ENCODE data around the gene ELAPOR1. TPM values are rescaled to one million over a fixed set of nuclear protein-coding genes. Genes with fewer than 3 reads are reported as not detected.

ELAPOR1 gene
- total RNA-seq, 6 donors from 2014 or later, result 14.7 to 49.3 (median 24.4) TPM

GRCh38 chr1:109084563-109085517, 29.1 kb upstream of the ELAPOR1 start:
- no peaks in the 10 kb centered on the region for H3K9me3 ChIP-seq
- H3K4me1 ChIP-seq, result peaks cover 0 to 7% (median 3%) of the 10 kb centered on the region in 4 donors
- no peaks in the 10 kb centered on the region for H3K27me3 ChIP-seq
- ATAC-seq (ENCODE audit: low FRiP score in 2 of 2) (no peak), DNase-seq (no peak)
- H3K4me3 ChIP-seq, result no peak overlapping the region
- no peak for TF ChIP-seq POLR2A (IDR thresholded peaks at IDR 0.05)
- no peak for TF ChIP-seq CTCF (IDR thresholded peaks at IDR 0.05)
- TF ChIP-seq POLR2AphosphoS5 (IDR thresholded peaks at IDR 0.05), result no peak
- TF ChIP-seq EP300 (IDR thresholded peaks at IDR 0.05), result no peak
- WGBS, 2 donors, result 84 to 85% methylated on average over 13 of the region's 13 CpGs
- H3K27ac ChIP-seq, result no peak overlapping the region
- H3K36me3 ChIP-seq, result no peaks in the 10 kb centered on the region

DNA sequence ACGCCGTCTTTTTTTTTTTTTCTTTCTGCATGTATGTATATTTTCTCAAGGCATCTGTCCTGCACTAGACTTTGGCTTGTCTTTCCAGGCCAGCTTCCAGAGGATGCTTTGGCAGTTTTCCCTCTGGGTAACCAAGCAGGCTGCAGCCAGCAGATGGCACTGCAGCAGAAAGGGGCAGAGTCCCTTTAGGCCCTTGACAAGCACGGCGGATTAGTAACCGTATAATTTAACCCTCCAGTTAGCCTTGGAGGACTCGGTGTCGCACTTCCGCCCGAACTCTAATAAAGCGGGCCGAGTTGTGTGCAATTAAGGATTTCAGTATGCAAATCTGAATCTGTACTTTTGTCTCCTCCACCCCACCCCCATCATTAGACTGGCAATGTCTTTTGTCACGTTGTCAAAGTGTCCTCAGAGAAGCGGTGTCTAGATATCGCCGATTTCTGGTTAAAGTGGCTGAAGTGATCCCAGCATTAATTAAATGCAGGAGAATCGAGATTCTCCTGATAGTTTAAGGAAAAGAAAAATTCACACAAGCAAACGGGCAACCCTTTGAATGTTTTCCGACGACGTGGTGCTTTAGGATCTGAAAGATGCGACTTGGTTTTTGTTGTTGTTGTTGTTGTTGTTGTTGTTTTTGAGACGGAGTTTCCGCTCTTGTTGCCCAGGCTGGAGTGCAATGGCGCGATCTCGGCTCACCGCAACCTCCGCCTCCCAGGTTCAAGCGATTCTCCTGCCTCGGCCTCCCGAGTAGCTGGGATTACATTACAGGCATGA, 24.5 kb upstream of the ELAPOR1 start:
- H3K27me3 ChIP-seq, result no peaks in the 10 kb centered on the region
- ATAC-seq (ENCODE audit: low FRiP score in 2 of 2) (no peak), DNase-seq (peak in 1 of 2 donors; percentile 72)
- H3K36me3 ChIP-seq, result peaks cover 2 to 17% (median 8%) of the 10 kb centered on the region in 4 donors
- H3K9me3 ChIP-seq, result no peaks in the 10 kb centered on the region
- peaks cover 15 to 40% (median 22%) of the 10 kb centered on the region in 4 donors for H3K4me1 ChIP-seq
- H3K27ac ChIP-seq, result peak overlapping the region; percentile 97 to 99 (median 98)
- peak overlapping the region in 3 of 4 donors; percentile 73 to 76 (median 74) for H3K4me3 ChIP-seq
- WGBS, 2 donors, result 76 to 80% methylated on average over 31 of the region's 31 CpGs
- peak in 5 of 6 experiments; percentile 20 to 58 (median 47) for TF ChIP-seq CTCF (IDR thresholded peaks at IDR 0.05)
- no peak for TF ChIP-seq POLR2A (IDR thresholded peaks at IDR 0.05)
- no peak for TF ChIP-seq POLR2AphosphoS5 (IDR thresholded peaks at IDR 0.05)

- no peaks in the 10 kb centered on the region for H3K27me3 ChIP-seq
- WGBS, 2 donors, result 5 to 11% methylated on average over 32 to 67 of the region's 67 CpGs
- H3K4me1 ChIP-seq, result peaks cover 15 to 50% (median 25%) of the 10 kb centered on the region in 4 donors
- no peaks in the 10 kb centered on the region for H3K9me3 ChIP-seq
- ATAC-seq (ENCODE audit: low FRiP score in 2 of 2) (peak; percentile 98), DNase-seq (peak; percentile 92 to 96)
- TF ChIP-seq CTCF (IDR thresholded peaks at IDR 0.05), result peak in 1 of 6 experiments; percentile 36
- peak; percentile 92 to 93 for TF ChIP-seq POLR2AphosphoS5 (IDR thresholded peaks at IDR 0.05)
- TF ChIP-seq EP300 (IDR thresholded peaks at IDR 0.05), result peak in 1 of 4 donors; percentile 83
- TF ChIP-seq POLR2A (IDR thresholded peaks at IDR 0.05), result peak; percentile 45 to 86 (median 77)
- H3K27ac ChIP-seq, result peak within 1 kb of the TSS; percentile 97 to 99 (median 98)
- H3K36me3 ChIP-seq, result peaks cover 2 to 23% (median 11%) of the 10 kb centered on the region in 4 donors
- peak within 1 kb of the TSS; percentile 68 to 76 (median 74) for H3K4me3 ChIP-seq
Observed at GRCh38 chr1:109090196-109091077, 23.5 kb upstream of the ELAPOR1 start, which contains the start of gene TMEM167B. TMEM167B (plus strand) TSS chr1:109090764; CDS start chr1:109090873, 109 bp downstream.
